DND-41 (cell line): ENCODE results near the gene HSPA2.

ENCODE experiments used
- CTCF ChIP-seq: IDR thresholded peaks from 2 replicates; pipeline ENCODE4 v1.5.1; 2012; ENCODE audit warnings: borderline replicate concordance, low read length, moderate library complexity, mild to moderate bottlenecking; ENCODE audit not compliant: poor library complexity, severe bottlenecking; ENCODE audit errors: extremely low read depth
- EZH2 ChIP-seq: IDR thresholded peaks from 3 replicates; pipeline ENCODE4 v1.6.1; 2012; ENCODE audit warnings: borderline replicate concordance, low read depth, mild to moderate bottlenecking, moderate library complexity, low read length, inconsistent platforms; ENCODE audit not compliant: severe bottlenecking

GRCh38 chr14:64500088-64500487, 40.5 kb upstream of the HSPA2 start:
- TF ChIP-seq CTCF (no peak), EZH2 (no peak)
